ENCODE measurements around the gene TSNAXIP1.

GRCh38 chr16:67828651-67829050, 22.0 kb downstream of the TSNAXIP1 start:
- TF ChIP-seq CTCF (conservative IDR thresholded peaks at IDR 0.05; ENCODE audit: low read depth in 2 of 2) (no peak), POLR2AphosphoS5 (IDR thresholded peaks at IDR 0.05; ENCODE audit: low read depth) (no peak), EZH2 (IDR thresholded peaks at IDR 0.05; ENCODE audit: low read depth, unreplicated experiment) (no peak), REST (IDR thresholded peaks at IDR 0.05; ENCODE audit: unreplicated experiment) (no peak), EZH2phosphoT487 (IDR thresholded peaks at IDR 0.05; ENCODE audit: unreplicated experiment) (no peak), NANOG (IDR thresholded peaks at IDR 0.05; ENCODE audit: borderline replicate concordance) (no peak), ZNF331 (CRISPR knock-in tag; IDR thresholded peaks at IDR 0.05; ENCODE audit: low read depth) (no peak), CREB1 (CRISPR knock-in tag; IDR thresholded peaks at IDR 0.05; ENCODE audit: low read depth) (no peak), JUNB (IDR thresholded peaks at IDR 0.05; ENCODE audit: unreplicated experiment) (no peak), STAT1 (IDR thresholded peaks at IDR 0.05; ENCODE audit: unreplicated experiment) (no peak), ETS1 (IDR thresholded peaks at IDR 0.05) (no peak), ZNF462 (CRISPR knock-in tag; IDR thresholded peaks at IDR 0.05) (no peak)

Data from GM23338 (cell line).